K562 (cell line): ENCODE data around the gene ESCO1. TPM values are rescaled to one million over a fixed set of nuclear protein-coding genes. Genes with fewer than 3 reads are reported as not detected.

ENCODE experiments used
- ATAC-seq: fragments of 200-7000 bp; cut with Tn5 transposase; 3 replicates; pipeline ENCODE4 v1.9.1; 2020; ENCODE audit warnings: moderate library complexity
- BruUV-seq: library from RNA; stranded (reverse); fragments of 400-500 nt; replicated peaks from 2 replicates; lab custom pipeline; 2021; lab: Mats Ljungman, UMichigan
- CTCF ChIA-PET: fragments of 300-600 bp; formaldehyde crosslinking; extraction: SDS; loops from one replicate; lab custom pipeline; 2021; ENCODE audit warnings: low intra/inter-chr PET ratio; lab: Yijun Ruan, JAX
- POLR2A ChIA-PET: fragments of 300-600, 350-650 bp; sonication (Branson Sonifier 250); formaldehyde crosslinking; extraction: SDS; loops from one replicate; lab custom pipeline; 2021; ENCODE audit warnings: antibody characterized with exemption, inconsistent platforms; lab: Yijun Ruan, JAX
- DNase-seq, 4 experiments: peaks; one replicate each; pipeline versions ENCODE4 v3.0.0 to v3.0.0-alpha.2; 2011 to 2018; ENCODE audit warnings: low spot score in 3 of 4, mixed read lengths in 3 of 4; ENCODE audit errors: extremely low read depth in 1 of 4
- FAIRE-seq: peaks from 2 replicates; lab custom pipeline; 2011; peaks lifted over from hg19 to GRCh38; lab: Jason Lieb, UNC
- H2AFZ ChIP-seq: 2 replicates; pipeline ENCODE4 v1.6.0; 2011; ENCODE audit warnings: low read depth, low read length, control low read depth, inconsistent platforms
- H3K27ac ChIP-seq: fragments of 200-600 bp; 3 replicates; pipeline ENCODE4 v1.8.0; 2011; ENCODE audit warnings: low read depth, mild to moderate bottlenecking, control low read depth, inconsistent platforms, low read length, moderate library complexity, mixed read lengths; ENCODE audit errors: extremely low read depth
- H3K27me3 ChIP-seq, 2 experiments: fragments of 300-600 bp in 1 of 2; 2 replicates in 1 of 2; 3 replicates in 1 of 2; pipeline versions ENCODE4 v1.6.0 to v1.8.0; 2011; ENCODE audit warnings: inconsistent platforms in 2 of 2, low read length in 2 of 2, mild to moderate bottlenecking in 1 of 2, mixed read lengths in 1 of 2, moderate library complexity in 1 of 2; ENCODE audit not compliant: control insufficient read depth in 2 of 2, insufficient read depth in 2 of 2
- H3K36me3 ChIP-seq: fragments of 300-600 bp; 3 replicates; pipeline ENCODE4 v1.8.0; 2011; ENCODE audit warnings: mild to moderate bottlenecking, low read length, inconsistent platforms; ENCODE audit not compliant: control insufficient read depth, insufficient read depth
- H3K4me1 ChIP-seq, 2 experiments: fragments of 200-600 bp in 1 of 2; replicated peaks in 1 of 2; 2 replicates in 1 of 2; 3 replicates in 1 of 2; pipeline versions ENCODE4 v1.5.1 to v1.8.0; 2011; ENCODE audit warnings: inconsistent platforms in 2 of 2, low read length in 2 of 2, mild to moderate bottlenecking in 1 of 2, mixed read lengths in 1 of 2, moderate library complexity in 1 of 2; ENCODE audit not compliant: control insufficient read depth in 2 of 2, insufficient read depth in 2 of 2
- H3K4me2 ChIP-seq: 2 replicates; pipeline ENCODE4 v1.6.1; 2011; ENCODE audit warnings: low read length, control low read depth, inconsistent platforms, mixed read lengths; ENCODE audit not compliant: insufficient read depth
- H3K4me3 ChIP-seq: fragments of 200-600 bp; sonication (generic), shearing (Covaris generic); 2 replicates; pipeline ENCODE4 v1.5.1; 2016; ENCODE audit warnings: control low read depth, inconsistent platforms
- H3K79me2 ChIP-seq: fragments of 200-600 bp; 3 replicates; pipeline ENCODE4 v1.8.0; 2011; ENCODE audit warnings: low read length, inconsistent platforms; ENCODE audit not compliant: control insufficient read depth, insufficient read depth
- H3K9ac ChIP-seq, 2 experiments: 2 replicates each; pipeline versions ENCODE4 v1.6.0 to v1.6.1; 2011; ENCODE audit warnings: low read depth in 2 of 2, low read length in 2 of 2, control low read depth in 1 of 2, inconsistent platforms in 1 of 2, mild to moderate bottlenecking in 1 of 2, mixed read lengths in 1 of 2; ENCODE audit not compliant: insufficient read depth in 1 of 2
- H3K9me1 ChIP-seq: one replicate; pipeline ENCODE4 v1.6.0; 2011; ENCODE audit warnings: inconsistent platforms, mild to moderate bottlenecking, low read length, moderate library complexity; ENCODE audit not compliant: control insufficient read depth, insufficient read depth
- H3K9me3 ChIP-seq: replicated peaks from 2 replicates; pipeline ENCODE4 v1.5.1; 2011; ENCODE audit warnings: low read depth, low read length, inconsistent platforms; ENCODE audit not compliant: control insufficient read depth, insufficient read depth
- H4K20me1 ChIP-seq: replicated peaks from 2 replicates; pipeline ENCODE4 v1.6.1; 2011; ENCODE audit warnings: low read length, inconsistent platforms, mixed read lengths; ENCODE audit not compliant: control insufficient read depth, insufficient read depth
- BCLAF1 ChIP-seq, 2 experiments: fragments of 450-650 bp in 1 of 2; IDR thresholded peaks; 2 replicates each; pipeline ENCODE4 v1.6.1; 2011 to 2017; ENCODE audit warnings: low read depth in 2 of 2, antibody characterized with exemption in 1 of 2, borderline replicate concordance in 1 of 2, low read length in 1 of 2, mild to moderate bottlenecking in 1 of 2, mixed read lengths in 1 of 2; ENCODE audit not compliant: control insufficient read depth in 1 of 2
- CREB5 ChIP-seq: fragments of 250-450 bp; sonication (Bioruptor Pico); IDR thresholded peaks from 2 replicates; pipeline ENCODE4 v1.5.0; 2020; ENCODE audit warnings: mild to moderate bottlenecking
- E2F3 ChIP-seq: fragments of 250-450 bp; sonication (Bioruptor Pico); IDR thresholded peaks from 2 replicates; pipeline ENCODE4 v1.4.0; 2020; ENCODE audit warnings: mild to moderate bottlenecking
- ETS1 ChIP-seq: conservative IDR thresholded peaks from 2 replicates; pipeline ENCODE4 v1.6.1; 2011; ENCODE audit warnings: low read depth, mild to moderate bottlenecking, low read length; ENCODE audit not compliant: control insufficient read depth
- GATA2 ChIP-seq: sonication (generic); formaldehyde crosslinking; IDR thresholded peaks from 2 replicates; pipeline ENCODE4 v1.4.0; 2020; ENCODE audit warnings: mild to moderate bottlenecking, missing genetic modification reagents
- KDM2B ChIP-seq: fragments of 250-450 bp; sonication (Bioruptor Pico); IDR thresholded peaks from 2 replicates; pipeline ENCODE4 v1.8.0; 2021; ENCODE audit warnings: mild to moderate bottlenecking, moderate library complexity
- PRMT5 ChIP-seq: sonication (generic); formaldehyde crosslinking; IDR thresholded peaks from 2 replicates; pipeline ENCODE4 v1.5.0; 2020; ENCODE audit warnings: missing genetic modification reagents
- SPI1 ChIP-seq: IDR thresholded peaks from 2 replicates; pipeline ENCODE4 v1.6.1; 2011; ENCODE audit warnings: low read depth, low read length, control low read depth, borderline replicate concordance
- TGIF2 ChIP-seq: sonication (generic); formaldehyde crosslinking; IDR thresholded peaks from 2 replicates; pipeline ENCODE4 v1.8.1; 2022; ENCODE audit warnings: mild to moderate bottlenecking, missing genetic modification reagents, moderate library complexity
- WGBS: fragments of 100-300 bp; shearing (Covaris generic); methylation state at CpG from one replicate; pipeline ENCODE4 v1.1.6; 2016; ENCODE audit warnings: low coverage, mixed read lengths; ENCODE audit not compliant: insufficient coverage; ENCODE audit errors: missing lambda C conversion rate; 5-methylcytosine and 5-hydroxymethylcytosine counted together
- in situ Hi-C: fragments of 300-500 bp; cut with MboI; formaldehyde crosslinking; loops from 4 replicates; pipeline ENCODE4 v1.15.0; 2018; ENCODE audit warnings: inconsistent platforms, mixed read lengths
- intact Hi-C: fragments of 100-400 bp; cut with micrococcal nuclease; formaldehyde crosslinking; loops from 2 replicates; pipeline ENCODE4 v1.14.2; 2022
- polyA plus RNA-seq, 8 experiments: library from polyadenylated mRNA; depleted of rRNA in 4 of 8; stranded (reverse) in 5 of 8; unstranded in 3 of 8; fragments of >200 nt; fragmentation: Nextera tagmentation in 2 of 8; fragmentation: Illumina TruSeq in 1 of 8; extraction: Ambion mirVana in 2 of 8; extraction: Trizol in 1 of 8; gene quantifications; 2 replicates each; pipeline versions ENCODE4 v1.2.1 to v1.2.3, GENCODE V29; 2011 to 2014; ENCODE audit warnings: inconsistent platforms in 1 of 8, missing spikeins in 1 of 8
- total RNA-seq, 7 experiments: library from RNA; depleted of rRNA in 6 of 7; stranded (reverse); fragments of >200 nt in 6 of 7; fragmentation: Illumina TruSeq in 2 of 7; extraction: Trizol in 2 of 7; gene quantifications; 2 replicates each; pipeline versions ENCODE4 v1.2.1 to v1.2.3, GENCODE V29; 2011 to 2021; ENCODE audit warnings: low replicate concordance in 1 of 7

Gene ESCO1
- total and polyA plus RNA-seq, 9 of the 15 experiments (the other 6 are each of a cell fraction or from before 2014, with no cell fraction given), result 15.0 to 31.3 (median 19.6) TPM

- H3K9me3 ChIP-seq, result no peaks in the 10 kb centered on the region
- POLR2A ChIA-PET, result interaction anchor here (1.2 kb wide), 1 partner anchor 9 kb away, joined by 7 read pairs; no protein-coding TSS in a partner anchor
- WGBS, result 66% methylated on average over 2 of the region's 2 CpGs
- intact Hi-C loops, result no loop called here
- FAIRE-seq (no peak), DNase-seq (no peak), ATAC-seq (no peak)
- no peaks in the 10 kb centered on the region; a peak in 1 of 5 replicates for H3K27me3 ChIP-seq
- H4K20me1 ChIP-seq, result no peaks in the 10 kb centered on the region
- no peaks in the 10 kb centered on the region for H3K79me2 ChIP-seq
- CTCF ChIA-PET, result no interaction called here
- in situ Hi-C loops, result no loop called here
- H3K4me1 ChIP-seq, result no peaks in the 10 kb centered on the region
- H3K4me2 ChIP-seq, result no peak overlapping the region
- H3K4me3 ChIP-seq, result no peak overlapping the region
- no peak overlapping the region for H3K27ac ChIP-seq
- BruUV-seq, result no TSS peak
- no peaks in the 10 kb centered on the region for H3K9me1 ChIP-seq
- no peak overlapping the region for H3K9ac ChIP-seq
- TF ChIP-seq TGIF2, result no peak
- TF ChIP-seq BCLAF1 (IDR thresholded peaks at IDR 0.05; ENCODE audit: borderline replicate concordance in 1 of 2, control insufficient read depth in 1 of 2, low read depth in 2 of 2, low read length in 1 of 2), result no peak
- TF ChIP-seq GATA2 (CRISPR knock-in tag), result no peak
- TF ChIP-seq KDM2B (CRISPR knock-in tag), result no peak
- no peak for TF ChIP-seq E2F3 (CRISPR knock-in tag)
- no peak for TF ChIP-seq PRMT5 (CRISPR knock-in tag)
- TF ChIP-seq CREB5 (CRISPR knock-in tag), result no peak
- TF ChIP-seq ETS1, result no peak
- no peak for TF ChIP-seq SPI1
- H3K36me3 ChIP-seq, result 0 out of 3 replicates have a peak, but pooled peaks cover under 1% of the 10 kb centered on the region
- H2AFZ ChIP-seq, result no peak overlapping the region
Observed at GRCh38 chr18:21513292-21513691, 87.2 kb downstream of the ESCO1 start.
